Ovary (tissue), 9 donors: Measurements from ENCODE around the gene C2CD3. TPM values are rescaled to one million over a fixed set of nuclear protein-coding genes. Genes with fewer than 3 reads are reported as not detected.

Experiments used
- DNase-seq, 5 donors: peaks; one replicate each; pipeline ENCODE4 v3.0.0-alpha.2; 2019 to 2020
- H3K27ac ChIP-seq, 2 donors: fragments of 200-600 bp; one replicate each; pipeline versions ENCODE4 v1.5.1 to v1.8.0; 2019 to 2022
- H3K27me3 ChIP-seq: fragments of 200-600 bp; one replicate; pipeline ENCODE4 v1.8.0; 2022
- H3K36me3 ChIP-seq: fragments of 200-600 bp; sonication (generic); one replicate; pipeline ENCODE4 v1.5.1; 2019
- H3K4me1 ChIP-seq: one replicate; pipeline ENCODE4 v1.8.1; 2013; ENCODE audit warnings: mild to moderate bottlenecking, moderate library complexity; ENCODE audit not compliant: insufficient read depth
- H3K4me3 ChIP-seq: fragments of 200-600 bp; sonication (generic); one replicate; pipeline ENCODE4 v1.5.1; 2017
- H3K9me3 ChIP-seq, 2 donors: fragments of 200-600 bp in 1 of 2; sonication (generic) in 1 of 2; one replicate each; pipeline versions ENCODE4 v1.5.1 to v1.8.1; 2013 to 2019; ENCODE audit warnings: mild to moderate bottlenecking in 1 of 2, moderate library complexity in 1 of 2
- EP300 ChIP-seq: sonication (generic); formaldehyde crosslinking; IDR thresholded peaks from one replicate; pipeline ENCODE4 v1.6.1; 2017; ENCODE audit warnings: antibody characterized with exemption
- POLR2A ChIP-seq: fragments of 450-650 bp; IDR thresholded peaks from one replicate; pipeline ENCODE4 v1.6.1; 2017; ENCODE audit warnings: antibody characterized with exemption, mild to moderate bottlenecking, moderate library complexity
- WGBS, 3 donors: extraction: QIAGEN DNeasy Blood & Tissue Kit in 1 of 3; methylation state at CpG; one replicate each; pipeline versions ENCODE4 v1.1.5 to v1.1.7; 2013 to 2017; 5-methylcytosine and 5-hydroxymethylcytosine counted together
- intact Hi-C, 4 donors: fragments of 100-400 bp; cut with DNase I; formaldehyde crosslinking; loops; one replicate each; pipeline versions ENCODE4 v1.11.0 to v1.15.1; 2022 to 2023
- polyA plus RNA-seq, 2 donors: library from polyadenylated mRNA; stranded (reverse); fragments of 200-250 nt in 1 of 2; fragments of 350-450 nt in 1 of 2; fragmentation: Illumina TruSeq in 1 of 2; extraction: RNeasy Lipid Tissue Mini Kit (QIAGEN cat#74804) in 1 of 2; gene quantifications; one replicate each; pipeline ENCODE4 v1.2.3, GENCODE V29; 2013 to 2014
- total RNA-seq, 7 donors: library from RNA; depleted of rRNA in 2 of 7; stranded (reverse); fragments of >200 nt in 2 of 7; fragmentation: NEBNext Ultra II Directional in 3 of 7; extraction: Animal tissue kit (Norgen Biotek cat#: 25700) in 3 of 7; gene quantifications; one replicate each; pipeline versions ENCODE4 v1.1.0 to v1.2.4, GENCODE V29; 2016 to 2023
- TF ChIP-seq, protein P1 (sequence below), 3 donors: fragments of 450-650 bp in 2 of 3; fragments of 200-600 bp in 1 of 3; IDR thresholded peaks; one replicate each; pipeline versions ENCODE4 v1.5.1 to v1.8.0; 2016 to 2022; ENCODE audit warnings: antibody characterized with exemption in 3 of 3, mild to moderate bottlenecking in 1 of 3
- donor health status: DM: no; HTN: no; CAD: no; lungs with moderate emphysema.
- donor health status: DM: no; HTN: no; CAD: no.
- donor health status: Bipolar disorder and iron deficiency.
- donor health status: DM: yes; HTN: yes; CAD: no.
- donor health status: DM: no; HTN: no; CAD: no.
- donor health status: DM: yes; HTN: yes; CAD: no.

C2CD3 gene
- total and polyA plus RNA-seq, 9 donors = 9.3 to 33.5 (median 17.5) TPM

DNA sequence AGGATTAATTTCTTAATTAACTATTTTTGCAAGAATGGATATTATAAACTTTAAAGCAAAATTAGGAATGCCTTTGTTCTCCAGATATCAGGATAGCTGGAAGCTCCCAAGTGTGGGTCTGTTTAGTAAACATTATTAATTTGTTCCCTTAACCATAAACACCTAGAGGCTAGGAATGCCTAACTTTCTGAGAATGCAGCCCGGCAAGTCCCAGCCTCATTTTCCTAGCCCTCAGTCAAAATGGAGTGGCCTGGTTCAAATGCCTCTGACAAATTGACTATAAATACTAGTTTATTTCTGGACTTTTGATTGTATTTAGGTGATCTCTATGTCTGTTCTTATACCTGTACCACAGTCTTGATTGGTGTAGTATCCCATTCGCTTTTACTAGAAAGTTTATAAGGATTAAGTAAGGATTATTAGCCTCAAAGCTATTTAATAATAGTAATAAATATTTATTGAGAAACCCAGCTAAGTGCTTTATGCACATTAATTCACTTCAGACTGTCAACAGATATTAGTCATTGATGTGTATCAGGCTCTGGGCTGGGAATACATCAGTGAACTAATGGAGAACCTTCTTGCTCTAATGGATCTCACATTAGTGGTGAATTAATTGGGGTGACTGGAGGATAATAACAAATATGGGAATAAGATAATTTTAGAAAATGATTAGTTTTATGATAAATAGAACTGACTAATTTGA lies 26.1 kb upstream of the C2CD3 start:
- Histone ChIP-seq H3K27me3 (no peaks in the 10 kb centered on the region), H3K27ac (no peak overlapping the region), H3K9me3 (no peaks in the 10 kb centered on the region), H3K36me3 (no peaks in the 10 kb centered on the region), H3K4me1 (no peaks in the 10 kb centered on the region), H3K4me3 (no peak overlapping the region)
- no peak for TF ChIP-seq EP300
- TF ChIP-seq POLR2A = no peak
- TF ChIP-seq, protein P1, sequence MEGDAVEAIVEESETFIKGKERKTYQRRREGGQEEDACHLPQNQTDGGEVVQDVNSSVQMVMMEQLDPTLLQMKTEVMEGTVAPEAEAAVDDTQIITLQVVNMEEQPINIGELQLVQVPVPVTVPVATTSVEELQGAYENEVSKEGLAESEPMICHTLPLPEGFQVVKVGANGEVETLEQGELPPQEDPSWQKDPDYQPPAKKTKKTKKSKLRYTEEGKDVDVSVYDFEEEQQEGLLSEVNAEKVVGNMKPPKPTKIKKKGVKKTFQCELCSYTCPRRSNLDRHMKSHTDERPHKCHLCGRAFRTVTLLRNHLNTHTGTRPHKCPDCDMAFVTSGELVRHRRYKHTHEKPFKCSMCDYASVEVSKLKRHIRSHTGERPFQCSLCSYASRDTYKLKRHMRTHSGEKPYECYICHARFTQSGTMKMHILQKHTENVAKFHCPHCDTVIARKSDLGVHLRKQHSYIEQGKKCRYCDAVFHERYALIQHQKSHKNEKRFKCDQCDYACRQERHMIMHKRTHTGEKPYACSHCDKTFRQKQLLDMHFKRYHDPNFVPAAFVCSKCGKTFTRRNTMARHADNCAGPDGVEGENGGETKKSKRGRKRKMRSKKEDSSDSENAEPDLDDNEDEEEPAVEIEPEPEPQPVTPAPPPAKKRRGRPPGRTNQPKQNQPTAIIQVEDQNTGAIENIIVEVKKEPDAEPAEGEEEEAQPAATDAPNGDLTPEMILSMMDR (IDR thresholded peaks at IDR 0.05) = no peak
- WGBS, 3 donors = 95 to 97% (median 96%) methylated on average over 2 of the region's 2 CpGs
- no peak for DNase-seq
- intact Hi-C loops = no loop called here

DNA sequence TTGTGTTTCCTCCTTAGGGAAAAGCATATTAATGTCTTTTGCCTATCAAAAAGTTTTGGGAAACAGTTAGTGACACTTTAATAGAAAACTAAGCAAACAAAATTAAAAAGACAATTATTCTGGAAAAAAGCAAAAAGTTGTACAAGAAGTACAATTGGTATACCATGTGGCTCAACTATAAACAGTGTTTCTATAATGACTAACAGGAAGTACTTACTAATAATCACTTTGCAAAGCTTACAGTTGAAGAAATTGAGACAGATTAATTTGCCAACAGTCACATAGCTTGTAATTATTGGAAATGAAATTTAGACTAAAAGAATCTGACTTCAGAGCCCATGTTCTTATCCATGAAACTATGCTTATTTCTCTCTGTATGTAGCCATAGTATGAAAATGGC lies 25.0 kb upstream of the C2CD3 start:
- Histone ChIP-seq H3K27me3 (no peaks in the 10 kb centered on the region), H3K4me3 (no peak overlapping the region), H3K4me1 (no peaks in the 10 kb centered on the region), H3K36me3 (no peaks in the 10 kb centered on the region), H3K27ac (no peak overlapping the region), H3K9me3 (no peaks in the 10 kb centered on the region)
- no peak for DNase-seq
- TF ChIP-seq, protein P1 (IDR thresholded peaks at IDR 0.05) = no peak
- no peak for TF ChIP-seq EP300
- TF ChIP-seq POLR2A = no peak
- intact Hi-C loops = no loop called here

DNA sequence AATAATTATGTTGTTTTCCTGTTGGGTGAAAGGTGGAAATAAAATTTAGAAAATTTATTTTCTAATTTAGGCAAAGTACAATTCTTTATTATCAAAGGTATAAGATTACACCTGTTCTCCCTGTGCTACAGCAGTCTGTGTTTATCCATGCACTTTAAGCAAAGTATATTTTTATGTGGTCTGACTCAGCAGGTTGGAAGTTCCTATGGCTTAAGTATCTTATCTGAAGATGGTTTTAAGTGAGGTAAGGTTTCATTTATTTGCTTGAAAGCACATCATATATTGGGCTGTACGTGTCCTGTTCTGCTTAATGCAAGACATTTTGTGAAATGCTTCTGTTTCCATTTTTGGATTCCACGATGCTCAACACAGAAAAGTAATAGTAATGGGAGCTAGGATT lies 14.9 kb upstream of the C2CD3 start:
- Histone ChIP-seq H3K27ac (no peak overlapping the region), H3K36me3 (no peaks in the 10 kb centered on the region), H3K9me3 (no peaks in the 10 kb centered on the region), H3K4me3 (no peak overlapping the region), H3K27me3 (no peaks in the 10 kb centered on the region), H3K4me1 (peaks cover 2% of the 10 kb centered on the region)
- TF ChIP-seq, protein P1 (IDR thresholded peaks at IDR 0.05) = no peak
- TF ChIP-seq POLR2A (no peak), EP300 (no peak)
- intact Hi-C loops = no loop called here
- no peak for DNase-seq
- 91 to 92% (median 91%) methylated on average over 2 of the region's 2 CpGs for WGBS, 3 donors

DNA sequence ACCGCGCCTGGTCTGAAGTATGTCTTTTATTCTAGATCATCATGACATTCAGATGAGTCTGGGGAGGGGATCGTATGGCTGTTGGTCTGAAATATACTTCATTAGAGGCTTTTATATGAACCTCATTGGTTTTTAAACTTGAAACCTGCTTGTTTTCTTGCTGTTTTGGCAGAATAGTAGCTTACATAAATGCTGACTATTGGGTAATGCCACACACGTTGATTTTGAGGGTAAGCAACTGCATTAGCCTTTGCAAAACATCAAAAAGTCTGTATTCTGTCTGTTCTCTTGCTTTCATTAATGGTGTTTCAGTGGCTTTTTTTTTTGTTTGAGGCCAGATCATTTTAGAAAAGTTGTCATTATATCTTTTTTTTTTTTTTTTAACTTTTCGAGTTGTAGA lies 14.5 kb upstream of the C2CD3 start:
- no peaks in the 10 kb centered on the region for H3K9me3 ChIP-seq
- H3K27me3 ChIP-seq = no peaks in the 10 kb centered on the region
- H3K4me1 ChIP-seq = peaks cover 2% of the 10 kb centered on the region
- no peak for TF ChIP-seq EP300
- TF ChIP-seq, protein P1 (IDR thresholded peaks at IDR 0.05) = no peak
- no peak for TF ChIP-seq POLR2A
- H3K27ac ChIP-seq = no peak overlapping the region
- 49 to 71% (median 63%) methylated on average over 5 of the region's 5 CpGs for WGBS, 3 donors
- DNase-seq = no peak
- intact Hi-C loops = no loop called here
- H3K36me3 ChIP-seq = no peaks in the 10 kb centered on the region
- H3K4me3 ChIP-seq = no peak overlapping the region
